ENCODE measurements around the gene HDAC3.

DNA sequence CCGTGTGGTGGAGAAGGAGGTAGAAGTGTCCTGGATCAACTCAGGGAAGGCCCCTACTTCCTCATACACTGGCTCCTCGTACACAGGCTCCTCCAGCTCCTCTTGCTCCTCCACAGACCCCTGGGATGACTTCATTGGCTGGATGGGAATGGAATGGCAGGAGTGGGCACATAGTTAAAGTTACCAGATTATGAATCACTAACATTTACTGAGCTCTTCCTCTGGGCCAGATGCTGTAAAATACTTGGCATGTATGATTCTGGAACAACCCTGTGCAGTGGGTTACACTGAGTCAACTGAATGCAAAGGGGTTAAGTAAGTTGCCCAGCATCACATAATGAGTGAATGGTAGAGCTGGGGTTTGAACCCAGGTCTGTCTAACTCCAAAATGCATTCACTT lies 17.6 kb upstream of the HDAC3 start:
- TF ChIP-seq, protein P1, sequence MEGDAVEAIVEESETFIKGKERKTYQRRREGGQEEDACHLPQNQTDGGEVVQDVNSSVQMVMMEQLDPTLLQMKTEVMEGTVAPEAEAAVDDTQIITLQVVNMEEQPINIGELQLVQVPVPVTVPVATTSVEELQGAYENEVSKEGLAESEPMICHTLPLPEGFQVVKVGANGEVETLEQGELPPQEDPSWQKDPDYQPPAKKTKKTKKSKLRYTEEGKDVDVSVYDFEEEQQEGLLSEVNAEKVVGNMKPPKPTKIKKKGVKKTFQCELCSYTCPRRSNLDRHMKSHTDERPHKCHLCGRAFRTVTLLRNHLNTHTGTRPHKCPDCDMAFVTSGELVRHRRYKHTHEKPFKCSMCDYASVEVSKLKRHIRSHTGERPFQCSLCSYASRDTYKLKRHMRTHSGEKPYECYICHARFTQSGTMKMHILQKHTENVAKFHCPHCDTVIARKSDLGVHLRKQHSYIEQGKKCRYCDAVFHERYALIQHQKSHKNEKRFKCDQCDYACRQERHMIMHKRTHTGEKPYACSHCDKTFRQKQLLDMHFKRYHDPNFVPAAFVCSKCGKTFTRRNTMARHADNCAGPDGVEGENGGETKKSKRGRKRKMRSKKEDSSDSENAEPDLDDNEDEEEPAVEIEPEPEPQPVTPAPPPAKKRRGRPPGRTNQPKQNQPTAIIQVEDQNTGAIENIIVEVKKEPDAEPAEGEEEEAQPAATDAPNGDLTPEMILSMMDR (IDR thresholded peaks at IDR 0.05): no peak
- no peak for TF ChIP-seq POLR2A (IDR thresholded peaks at IDR 0.05)

All from thyroid gland (tissue), 4 donors.